Activated CD4-positive, alpha-beta memory T cell treated with anti-CD3 and anti-CD28 coated beads for 36 hours (primary cell): ENCODE data around the gene KHSRP. TPM values are rescaled to one million over a fixed set of nuclear protein-coding genes. Genes with fewer than 3 reads are reported as not detected.

ENCODE experiments used
- CTCF ChIA-PET: fragments of 350-600 bp; sonication (Branson Sonifier 250); formaldehyde crosslinking; loops from one replicate; lab custom pipeline; 2021; ENCODE audit warnings: antibody characterized with exemption, inconsistent platforms; lab: Charles Lee
- POLR2A ChIA-PET: fragments of 350-600 bp; sonication (Branson Sonifier 250); formaldehyde crosslinking; loops from one replicate; lab custom pipeline; 2021; ENCODE audit warnings: antibody characterized with exemption; lab: Charles Lee
- DNase-seq: peaks from one replicate; pipeline ENCODE4 v3.0.0-alpha.2; 2020
- H3K27ac Mint-ChIP-seq: one replicate; pipeline ENCODE4 v1.8.0; 2021; ENCODE audit warnings: mixed read lengths
- H3K27me3 Mint-ChIP-seq: one replicate; pipeline ENCODE4 v1.8.0; 2021; ENCODE audit warnings: mixed read lengths
- H3K36me3 Mint-ChIP-seq: one replicate; pipeline ENCODE4 v1.8.0; 2021; ENCODE audit warnings: mixed read lengths
- H3K4me1 Mint-ChIP-seq: one replicate; pipeline ENCODE4 v1.8.0; 2021; ENCODE audit warnings: low read depth, mixed read lengths
- H3K4me3 Mint-ChIP-seq: one replicate; pipeline ENCODE4 v1.8.0; 2021; ENCODE audit warnings: mild to moderate bottlenecking, mixed read lengths
- H3K9me3 Mint-ChIP-seq: one replicate; pipeline ENCODE4 v1.8.0; 2021; ENCODE audit warnings: mixed read lengths
- intact Hi-C: fragments of 100-400 bp; cut with micrococcal nuclease; formaldehyde crosslinking; loops from one replicate; pipeline ENCODE4 v1.15.1; 2023
- total RNA-seq, 2 experiments: library from RNA; stranded (reverse); gene quantifications; one replicate each; pipeline ENCODE4 v1.2.3, GENCODE V29; 2021

KHSRP gene
- total RNA-seq, 2 experiments from 2014 or later = 296 to 305 TPM

DNA sequence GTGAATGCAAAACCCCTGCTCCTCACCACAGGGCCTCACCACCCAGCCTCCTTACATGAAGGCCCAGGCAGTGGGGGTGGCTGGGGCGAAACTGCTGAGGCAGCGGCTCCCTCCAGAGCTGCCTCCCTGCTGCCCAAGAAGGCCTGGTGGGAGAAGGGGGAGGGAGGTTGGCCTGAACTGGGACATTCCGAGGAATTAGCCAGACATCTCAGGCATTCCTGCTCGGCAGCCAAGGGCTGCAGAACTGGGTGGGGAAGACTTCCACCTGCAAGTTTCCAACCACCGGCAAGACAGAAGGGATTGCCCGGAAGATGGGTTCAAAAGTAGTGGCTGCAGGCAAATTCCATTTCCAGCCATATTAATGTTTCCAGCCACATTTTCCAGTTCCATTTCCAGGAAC is 46.6 kb downstream of the KHSRP start:
- Mint-ChIP-seq H3K27ac (no peak overlapping the region), H3K9me3 (no peaks in the 10 kb centered on the region), H3K4me1 (peaks cover 7% of the 10 kb centered on the region), H3K4me3 (no peak overlapping the region), H3K36me3 (peaks cover 22% of the 10 kb centered on the region), H3K27me3 (no peaks in the 10 kb centered on the region)
- intact Hi-C loops = loop anchor here (10.0 kb wide), 1 partner anchor 357 kb away; the partner anchor contains the start of genes GPR108 and TRIP10
- no peak for DNase-seq
- POLR2A ChIA-PET = no interaction called here
- CTCF ChIA-PET = no interaction called here

DNA sequence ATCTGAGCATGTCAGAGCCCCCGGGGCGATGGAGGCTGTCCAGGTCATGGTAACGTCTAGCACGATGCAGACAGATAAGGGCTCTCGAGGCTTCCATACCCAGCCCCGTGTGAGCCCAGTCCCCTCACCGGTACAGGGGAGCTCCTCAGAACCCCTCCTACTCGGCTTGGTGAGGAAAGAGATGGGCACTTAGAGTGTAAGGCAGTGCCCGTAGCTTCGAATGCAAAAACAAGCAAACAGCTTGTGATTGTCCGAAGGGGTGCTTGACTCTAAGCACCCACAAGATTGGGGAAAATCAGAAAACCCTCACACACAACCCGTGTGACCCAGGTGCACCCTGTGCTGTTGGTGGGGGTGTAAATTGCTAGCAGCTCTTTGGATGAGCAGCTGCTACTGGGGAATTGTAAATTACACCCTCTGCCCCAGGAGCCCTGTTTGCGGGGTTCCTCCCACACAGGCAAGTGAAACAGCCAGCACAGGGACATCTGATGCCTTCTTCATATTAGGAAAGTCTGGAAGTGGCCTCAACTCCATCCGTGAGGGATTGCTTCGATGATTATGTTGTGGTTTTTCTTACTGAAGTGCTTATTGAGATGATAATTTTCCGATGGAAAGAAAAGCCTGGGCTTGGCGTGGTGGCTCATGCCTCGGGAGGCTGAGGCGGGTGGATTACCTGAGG is 48.0 kb downstream of the KHSRP start:
- POLR2A ChIA-PET = no interaction called here
- peaks cover 17% of the 10 kb centered on the region for H3K36me3 Mint-ChIP-seq
- H3K27me3 Mint-ChIP-seq = no peaks in the 10 kb centered on the region
- no peak overlapping the region for H3K4me3 Mint-ChIP-seq
- H3K9me3 Mint-ChIP-seq = no peaks in the 10 kb centered on the region
- peaks cover 11% of the 10 kb centered on the region for H3K4me1 Mint-ChIP-seq
- CTCF ChIA-PET = no interaction called here
- no peak overlapping the region for H3K27ac Mint-ChIP-seq
- DNase-seq = no peak
- intact Hi-C loops = loop anchor here (10.0 kb wide), 1 partner anchor 358 kb away; the partner anchor contains the start of genes GPR108 and TRIP10

DNA sequence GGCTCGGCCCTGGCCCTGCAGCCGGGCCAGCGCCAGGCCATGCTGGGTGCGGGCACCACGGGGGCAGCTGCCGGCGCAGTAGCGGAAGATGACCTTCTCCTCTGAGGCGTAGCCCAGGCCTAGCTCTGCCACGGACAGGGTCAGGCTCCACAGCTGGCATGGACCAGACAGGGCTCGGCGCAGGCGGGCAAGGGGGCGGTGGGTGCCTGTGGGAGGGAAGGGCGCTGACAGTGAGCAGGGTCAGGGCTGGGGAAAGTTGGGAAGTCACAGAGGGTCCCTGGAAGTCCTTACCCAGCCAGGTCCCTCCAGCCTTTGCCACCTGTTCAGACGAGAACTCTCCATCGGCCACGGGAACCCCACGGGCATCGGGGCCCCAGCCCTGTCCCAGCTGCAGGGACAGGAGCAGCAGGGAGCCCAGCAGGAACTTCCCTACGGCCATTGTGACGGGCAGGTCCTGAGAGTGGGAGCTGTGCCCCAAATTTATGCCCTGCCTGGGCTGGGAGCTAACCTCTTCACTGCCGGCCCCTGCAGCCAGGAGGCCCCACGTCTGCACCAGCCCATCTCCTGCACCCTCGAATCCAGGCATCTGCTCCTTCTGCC is 49.1 kb downstream of the KHSRP start, which contains the start of gene PSPN:
Gene PSPN (minus strand): TSS at position 523 of the 600 bp plus-strand sequence. CDS start 84 bp downstream, at position 439.
- Mint-ChIP-seq H3K4me3 (no peak within 1 kb of the TSS), H3K9me3 (no peaks in the 10 kb centered on the region), H3K36me3 (peaks cover 9% of the 10 kb centered on the region), H3K27ac (no peak within 1 kb of the TSS), H3K27me3 (no peaks in the 10 kb centered on the region), H3K4me1 (peaks cover 11% of the 10 kb centered on the region)
- no peak for DNase-seq
- intact Hi-C loops = loop anchor here (10.0 kb wide), 1 partner anchor 359 kb away; the partner anchor contains the start of genes GPR108 and TRIP10
- POLR2A ChIA-PET = no interaction called here
- CTCF ChIA-PET = no interaction called here

DNA sequence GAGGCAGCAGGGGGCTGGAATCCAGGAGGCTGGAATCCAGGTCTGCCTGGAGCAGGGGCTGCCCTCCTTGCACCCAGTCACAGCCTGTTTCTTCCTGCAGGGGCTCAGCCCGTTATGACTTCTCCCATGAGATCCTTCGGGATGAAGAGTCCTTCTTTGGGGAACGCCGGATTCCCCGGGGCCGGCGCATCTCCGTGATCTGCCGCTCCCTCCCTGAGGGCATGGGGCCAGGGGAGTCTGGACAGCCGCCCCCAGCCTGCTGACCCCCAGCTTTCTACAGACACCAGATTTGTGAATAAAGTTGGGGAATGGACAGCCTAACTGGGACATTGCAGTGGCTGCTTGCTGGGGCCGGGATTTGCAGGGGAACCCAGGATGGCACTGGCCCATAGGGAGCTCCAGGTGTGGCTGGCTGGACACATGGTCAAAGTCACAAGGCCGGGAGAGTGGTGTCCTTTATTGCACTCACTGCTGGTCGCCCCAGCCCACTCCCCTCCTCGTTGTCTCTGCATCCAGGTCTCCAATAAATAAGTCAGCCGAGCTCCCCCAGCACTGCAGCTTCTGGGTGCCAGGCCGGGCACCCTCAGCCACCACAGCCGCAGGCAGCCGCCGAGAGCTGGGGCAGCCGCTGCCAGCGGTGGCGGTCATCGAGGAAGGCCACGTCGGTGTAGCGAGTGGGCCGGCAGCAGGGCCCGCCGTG is 49.8 kb downstream of the KHSRP start:
- no peak for DNase-seq
- H3K36me3 Mint-ChIP-seq = peaks cover 3% of the 10 kb centered on the region
- no peak overlapping the region for H3K4me3 Mint-ChIP-seq
- H3K27me3 Mint-ChIP-seq = no peaks in the 10 kb centered on the region
- ChIA-PET POLR2A (no interaction called here), CTCF (interaction anchor here (0.6 kb wide), 1 partner anchor 245 kb away, joined by 3 read pairs; no protein-coding TSS in a partner anchor)
- H3K4me1 Mint-ChIP-seq = peaks cover 11% of the 10 kb centered on the region
- H3K27ac Mint-ChIP-seq = no peak overlapping the region
- intact Hi-C loops = loop anchor here (5.0 to 10.0 kb wide), 2 partner anchors 360 to 487 kb away; partner anchors contain the start of genes GPR108 and TRIP10
- no peaks in the 10 kb centered on the region for H3K9me3 Mint-ChIP-seq

DNA sequence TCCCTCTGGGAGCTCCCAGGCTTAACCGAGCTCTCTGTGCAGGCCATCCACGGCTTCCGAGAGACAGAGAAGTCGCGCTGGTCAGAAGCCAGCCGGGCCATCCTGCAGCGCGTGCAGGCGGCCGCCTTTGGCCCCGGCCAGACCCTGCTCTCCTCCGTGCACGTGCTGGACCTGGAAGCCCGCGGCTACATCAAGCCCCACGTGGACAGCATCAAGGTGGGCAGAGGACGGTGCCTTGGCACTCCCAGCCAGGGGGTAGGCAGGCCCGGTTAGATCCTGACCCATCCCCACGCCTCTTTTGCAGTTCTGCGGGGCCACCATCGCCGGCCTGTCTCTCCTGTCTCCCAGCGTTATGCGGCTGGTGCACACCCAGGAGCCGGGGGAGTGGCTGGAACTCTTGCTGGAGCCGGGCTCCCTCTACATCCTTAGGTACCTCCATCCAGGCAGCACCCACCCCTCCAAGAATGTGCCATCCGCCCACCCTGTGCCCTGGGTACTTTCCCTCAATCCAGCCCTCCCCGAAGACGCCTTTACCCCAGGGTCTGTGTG is 50.4 kb downstream of the KHSRP start:
- intact Hi-C loops = loop anchor here (5.0 to 10.0 kb wide), 2 partner anchors 361 to 488 kb away; partner anchors contain the start of genes GPR108 and TRIP10
- POLR2A ChIA-PET = no interaction called here
- no peaks in the 10 kb centered on the region for H3K36me3 Mint-ChIP-seq

DNA sequence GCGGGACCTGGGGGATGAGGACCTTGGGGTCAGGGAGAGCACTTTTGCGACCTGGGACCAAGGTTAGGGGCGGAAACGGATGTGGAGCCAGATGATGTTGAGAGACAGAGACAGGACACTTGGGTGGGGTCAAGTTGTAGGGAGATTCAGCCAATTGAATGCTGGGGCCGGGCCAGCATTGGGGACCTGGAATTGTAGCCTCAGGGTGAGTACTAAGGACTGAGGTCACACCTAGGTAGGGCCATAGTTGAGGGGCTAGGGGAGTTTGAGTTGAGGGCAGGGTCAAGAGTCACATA is 50.9 kb downstream of the KHSRP start:
- Mint-ChIP-seq H3K27me3 (no peaks in the 10 kb centered on the region), H3K36me3 (no peaks in the 10 kb centered on the region), H3K4me1 (peaks cover 11% of the 10 kb centered on the region), H3K4me3 (peak overlapping the region; percentile 80), H3K9me3 (no peaks in the 10 kb centered on the region), H3K27ac (peak overlapping the region; percentile 61)
- intact Hi-C loops = loop anchor here (1.0 to 10.0 kb wide), 6 partner anchors 20 to 693 kb away; partner anchors contain the start of genes GPR108, GTF2F1, MICOS13 and TRIP10
- CTCF ChIA-PET = interaction anchor here (1.8 kb wide), 1 partner anchor 490 kb away, joined by 7 read pairs; no protein-coding TSS in a partner anchor
- DNase-seq = no peak
- POLR2A ChIA-PET = interaction anchor here (2.0 to 3.4 kb wide), 2 partner anchors 12 to 51 kb away, joined by 15 to 29 read pairs; partner anchors contain the start of genes CLPP and KHSRP

More for the DNA sequence above, 50.4 kb downstream of the KHSRP start:
- H3K27me3 Mint-ChIP-seq = no peaks in the 10 kb centered on the region
- peaks cover 11% of the 10 kb centered on the region for H3K4me1 Mint-ChIP-seq
- H3K27ac Mint-ChIP-seq = no peak overlapping the region
- CTCF ChIA-PET = interaction anchor here (0.6 to 1.8 kb wide), 2 partner anchors 245 to 489 kb away, joined by 3 to 7 read pairs; no protein-coding TSS in a partner anchor
- no peak overlapping the region for H3K4me3 Mint-ChIP-seq
- no peaks in the 10 kb centered on the region for H3K9me3 Mint-ChIP-seq
- DNase-seq = no peak

DNA sequence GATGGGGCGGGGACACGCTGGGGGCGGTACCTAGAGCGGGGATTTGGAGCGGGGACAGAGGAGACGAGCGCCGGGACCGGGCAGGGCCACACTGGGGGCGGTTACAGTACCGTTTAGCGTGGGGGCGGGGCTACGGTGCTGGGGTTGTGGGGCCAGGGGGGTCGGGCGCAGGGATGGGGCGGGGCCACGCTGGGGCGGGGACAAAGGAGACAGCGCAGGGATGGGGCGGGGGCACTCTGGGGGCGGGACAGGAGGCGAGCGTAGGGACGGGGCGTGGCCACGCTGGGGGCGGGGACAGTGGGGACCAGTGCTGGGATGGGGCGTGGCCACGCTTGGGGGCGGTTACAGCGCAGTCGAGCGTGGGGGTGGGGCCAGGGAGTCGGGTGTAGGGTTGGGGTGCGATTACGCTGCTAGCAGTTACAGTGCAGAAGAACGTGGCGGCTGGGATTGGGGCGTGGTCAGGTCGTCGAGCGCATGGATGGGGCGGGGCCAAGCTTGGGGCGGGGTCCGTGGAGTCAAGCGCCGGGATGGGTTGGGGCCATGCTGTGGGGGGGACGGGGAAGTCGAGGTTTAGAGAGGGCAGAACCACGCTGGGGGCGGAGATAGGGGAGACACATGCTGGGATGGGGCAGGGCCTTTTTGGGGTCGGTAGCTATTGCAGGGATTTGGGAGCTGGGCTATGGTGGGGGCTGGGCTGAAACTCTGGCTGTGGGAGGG is 51.4 kb downstream of the KHSRP start:
- intact Hi-C loops = loop anchor here (1.0 to 10.0 kb wide), 6 partner anchors 20 to 693 kb away; partner anchors contain the start of genes GPR108, GTF2F1, MICOS13 and TRIP10
- H3K27ac Mint-ChIP-seq = peak overlapping the region; percentile 88
- peaks cover 11% of the 10 kb centered on the region for H3K4me1 Mint-ChIP-seq
- H3K9me3 Mint-ChIP-seq = no peaks in the 10 kb centered on the region
- H3K36me3 Mint-ChIP-seq = peaks cover 2% of the 10 kb centered on the region
- peak overlapping the region; percentile 80 for H3K4me3 Mint-ChIP-seq
- DNase-seq = peak; percentile 100
- no peaks in the 10 kb centered on the region for H3K27me3 Mint-ChIP-seq
- CTCF ChIA-PET = interaction anchor here (0.9 to 1.8 kb wide), 4 partner anchors 10 to 490 kb away, joined by 3 to 7 read pairs (median 4); partner anchors contain the start of gene DENND1C
- POLR2A ChIA-PET = interaction anchor here (0.9 to 3.4 kb wide), 4 partner anchors 11 to 108 kb away, joined by 3 to 29 read pairs (median 10); partner anchors contain the start of genes CLPP, DENND1C, GTF2F1 and KHSRP

DNA sequence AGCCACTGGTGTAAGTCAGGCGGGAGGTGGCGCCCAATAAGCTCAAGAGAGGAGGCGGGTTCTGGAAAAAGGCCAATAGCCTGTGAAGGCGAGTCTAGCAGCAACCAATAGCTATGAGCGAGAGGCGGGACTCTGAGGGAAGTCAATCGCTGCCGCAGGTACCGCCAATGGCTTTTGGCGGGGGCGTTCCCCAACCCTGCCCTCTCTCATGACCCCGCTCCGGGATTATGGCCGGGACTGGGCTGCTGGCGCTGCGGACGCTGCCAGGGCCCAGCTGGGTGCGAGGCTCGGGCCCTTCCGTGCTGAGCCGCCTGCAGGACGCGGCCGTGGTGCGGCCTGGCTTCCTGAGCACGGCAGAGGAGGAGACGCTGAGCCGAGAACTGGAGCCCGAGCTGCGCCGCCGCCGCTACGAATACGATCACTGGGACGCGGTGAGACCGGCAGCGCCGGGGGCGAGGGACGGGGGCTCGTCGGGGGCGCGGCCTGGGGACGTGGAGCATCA is 52.0 kb downstream of the KHSRP start, which contains the start of gene ALKBH7:
Gene ALKBH7 (plus strand): TSS at position 201 of the 502 bp plus-strand sequence. CDS start 27 bp downstream, at position 228.
- H3K27ac Mint-ChIP-seq = peak within 1 kb of the TSS; percentile 88
- CTCF ChIA-PET = interaction anchor here (0.9 to 1.8 kb wide), 6 partner anchors 9 to 491 kb away, joined by 3 to 7 read pairs (median 4); partner anchors contain the start of genes CLPP and DENND1C
- intact Hi-C loops = loop anchor here (1.0 to 10.0 kb wide), 7 partner anchors 11 to 692 kb away; partner anchors contain the start of genes CLPP, GPR108, GTF2F1 and MICOS13
- H3K4me1 Mint-ChIP-seq = peaks cover 11% of the 10 kb centered on the region
- H3K36me3 Mint-ChIP-seq = peaks cover 4% of the 10 kb centered on the region
- POLR2A ChIA-PET = interaction anchor here (0.7 to 3.4 kb wide), 5 partner anchors 10 to 109 kb away, joined by 3 to 29 read pairs (median 4); partner anchors contain the start of genes CLPP, DENND1C, GTF2F1 and KHSRP
- no peaks in the 10 kb centered on the region for H3K27me3 Mint-ChIP-seq
- H3K9me3 Mint-ChIP-seq = no peaks in the 10 kb centered on the region
- DNase-seq = peak; percentile 98
- peak within 1 kb of the TSS; percentile 80 for H3K4me3 Mint-ChIP-seq

DNA sequence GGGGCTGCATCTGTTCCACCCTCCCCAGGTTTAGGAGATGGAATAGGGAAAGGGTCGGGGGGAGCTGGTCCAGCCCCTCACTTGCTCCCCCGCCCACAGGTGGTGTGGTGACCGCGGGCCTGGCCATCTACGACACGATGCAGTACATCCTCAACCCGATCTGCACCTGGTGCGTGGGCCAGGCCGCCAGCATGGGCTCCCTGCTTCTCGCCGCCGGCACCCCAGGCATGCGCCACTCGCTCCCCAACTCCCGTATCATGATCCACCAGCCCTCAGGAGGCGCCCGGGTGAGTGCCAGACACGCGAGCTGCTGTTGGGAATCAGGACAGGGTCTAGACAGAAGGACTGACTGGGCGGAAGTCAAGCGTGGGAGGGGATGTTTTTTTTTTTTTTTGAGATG is 60.3 kb downstream of the KHSRP start:
- ChIA-PET CTCF (no interaction called here), POLR2A (interaction anchor here (1.1 kb wide), 1 partner anchor 30 kb away, joined by 3 read pairs; no protein-coding TSS in a partner anchor)
- Mint-ChIP-seq H3K36me3 (peaks cover 32% of the 10 kb centered on the region), H3K27me3 (no peaks in the 10 kb centered on the region), H3K4me1 (peaks cover 18% of the 10 kb centered on the region), H3K9me3 (no peaks in the 10 kb centered on the region), H3K4me3 (no peak overlapping the region), H3K27ac (peak overlapping the region; percentile 33)
- intact Hi-C loops = no loop called here
- DNase-seq = no peak
